Measurements from ENCODE around the gene TENT4A. TPM values are rescaled to one million over a fixed set of nuclear protein-coding genes. Genes with fewer than 3 reads are reported as not detected.

TENT4A gene
- total RNA-seq, 1 donor from 2014 or later = 9.5 TPM

DNA sequence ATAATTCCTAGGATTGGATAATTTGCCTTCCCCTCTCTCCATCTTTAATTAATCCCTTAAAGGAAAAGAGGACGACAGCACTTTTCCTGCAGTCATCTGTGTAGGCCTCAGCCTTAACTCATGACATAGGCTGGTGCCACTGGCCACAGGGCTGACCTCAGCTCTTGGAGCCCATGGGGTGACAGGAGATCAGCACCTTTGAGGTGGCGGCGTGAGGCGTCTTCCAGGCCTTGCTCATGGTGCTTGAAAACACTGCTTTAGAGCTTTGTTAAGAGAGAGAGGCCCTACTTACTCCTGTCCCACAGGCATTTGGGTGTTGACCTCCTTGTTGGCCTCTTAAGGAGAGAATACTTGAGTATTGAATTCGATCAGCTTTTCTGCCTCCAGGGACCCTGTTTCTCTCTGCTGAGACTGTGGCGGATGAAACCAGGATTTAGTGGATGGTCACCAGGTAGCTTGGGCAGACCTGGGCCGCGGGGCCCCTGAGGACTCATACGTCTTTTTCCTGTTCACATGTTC is 23.4 kb downstream of the TENT4A start:
- TF ChIP-seq, protein P1, sequence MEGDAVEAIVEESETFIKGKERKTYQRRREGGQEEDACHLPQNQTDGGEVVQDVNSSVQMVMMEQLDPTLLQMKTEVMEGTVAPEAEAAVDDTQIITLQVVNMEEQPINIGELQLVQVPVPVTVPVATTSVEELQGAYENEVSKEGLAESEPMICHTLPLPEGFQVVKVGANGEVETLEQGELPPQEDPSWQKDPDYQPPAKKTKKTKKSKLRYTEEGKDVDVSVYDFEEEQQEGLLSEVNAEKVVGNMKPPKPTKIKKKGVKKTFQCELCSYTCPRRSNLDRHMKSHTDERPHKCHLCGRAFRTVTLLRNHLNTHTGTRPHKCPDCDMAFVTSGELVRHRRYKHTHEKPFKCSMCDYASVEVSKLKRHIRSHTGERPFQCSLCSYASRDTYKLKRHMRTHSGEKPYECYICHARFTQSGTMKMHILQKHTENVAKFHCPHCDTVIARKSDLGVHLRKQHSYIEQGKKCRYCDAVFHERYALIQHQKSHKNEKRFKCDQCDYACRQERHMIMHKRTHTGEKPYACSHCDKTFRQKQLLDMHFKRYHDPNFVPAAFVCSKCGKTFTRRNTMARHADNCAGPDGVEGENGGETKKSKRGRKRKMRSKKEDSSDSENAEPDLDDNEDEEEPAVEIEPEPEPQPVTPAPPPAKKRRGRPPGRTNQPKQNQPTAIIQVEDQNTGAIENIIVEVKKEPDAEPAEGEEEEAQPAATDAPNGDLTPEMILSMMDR (IDR thresholded peaks at IDR 0.05; ENCODE audit: borderline replicate concordance) = no peak
- Histone ChIP-seq H3K27ac (replicated peaks) (no peak overlapping the region), H3K27me3 (ENCODE audit: low read depth) (no peaks in the 10 kb centered on the region), H3K9me3 (replicated peaks) (no peaks in the 10 kb centered on the region), H3K36me3 (peaks cover 38% of the 10 kb centered on the region), H3K4me1 (peaks cover 53% of the 10 kb centered on the region), H3K4me3 (no peak overlapping the region)
- no peak for DNase-seq
- intact Hi-C loops (cut with micrococcal nuclease) = no loop called here

DNA sequence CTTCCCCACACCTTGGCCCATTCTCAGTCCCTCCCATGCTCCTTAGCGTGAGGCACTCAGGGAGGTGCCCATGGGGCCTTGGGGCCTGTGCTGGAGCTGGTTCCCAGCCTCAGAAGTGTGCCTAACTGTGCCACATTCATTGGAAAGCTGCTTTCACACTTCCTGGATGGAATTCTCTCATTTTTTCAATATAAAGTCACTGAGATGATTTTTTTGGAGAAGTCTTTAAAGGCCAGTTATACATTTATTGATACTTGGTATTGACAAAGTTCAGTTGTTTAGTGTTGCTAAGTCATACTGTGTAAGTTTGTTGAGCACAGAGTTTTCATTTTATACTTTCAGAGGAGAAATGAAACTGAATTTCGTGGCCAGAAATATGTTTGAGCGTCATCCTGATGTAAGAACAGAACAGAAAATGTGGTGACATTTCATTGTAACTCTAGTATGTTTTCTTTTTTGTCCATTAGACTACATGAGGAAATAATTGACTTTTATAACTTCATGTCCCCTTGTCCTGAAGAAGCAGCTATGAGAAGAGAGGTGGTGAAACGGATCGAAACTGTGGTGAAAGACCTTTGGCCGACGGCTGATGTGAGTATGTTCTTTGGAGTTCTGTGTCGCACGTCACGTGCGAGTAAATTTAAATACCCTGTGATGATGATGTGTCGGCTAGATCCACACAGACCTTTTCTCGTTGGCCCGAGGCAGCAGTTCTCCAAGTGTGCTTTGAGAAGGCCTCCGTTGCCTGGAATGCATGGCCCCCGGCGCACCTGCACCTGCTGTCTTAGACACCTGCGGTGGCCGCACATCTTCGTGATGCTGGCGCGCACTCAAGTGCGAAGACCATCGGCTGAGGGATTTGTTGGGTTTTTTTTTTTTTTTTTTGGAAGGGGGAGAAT is 24.1 kb downstream of the TENT4A start:
- intact Hi-C loops (cut with micrococcal nuclease) = no loop called here
- no peak overlapping the region for H3K27ac ChIP-seq (replicated peaks)
- peaks cover 38% of the 10 kb centered on the region for H3K36me3 ChIP-seq
- no peak for DNase-seq
- TF ChIP-seq, protein P1 (IDR thresholded peaks at IDR 0.05; ENCODE audit: borderline replicate concordance) = no peak
- H3K4me3 ChIP-seq = no peak overlapping the region
- H3K4me1 ChIP-seq = peaks cover 46% of the 10 kb centered on the region
- no peaks in the 10 kb centered on the region for H3K27me3 ChIP-seq (ENCODE audit: low read depth)
- H3K9me3 ChIP-seq (replicated peaks) = no peaks in the 10 kb centered on the region

DNA sequence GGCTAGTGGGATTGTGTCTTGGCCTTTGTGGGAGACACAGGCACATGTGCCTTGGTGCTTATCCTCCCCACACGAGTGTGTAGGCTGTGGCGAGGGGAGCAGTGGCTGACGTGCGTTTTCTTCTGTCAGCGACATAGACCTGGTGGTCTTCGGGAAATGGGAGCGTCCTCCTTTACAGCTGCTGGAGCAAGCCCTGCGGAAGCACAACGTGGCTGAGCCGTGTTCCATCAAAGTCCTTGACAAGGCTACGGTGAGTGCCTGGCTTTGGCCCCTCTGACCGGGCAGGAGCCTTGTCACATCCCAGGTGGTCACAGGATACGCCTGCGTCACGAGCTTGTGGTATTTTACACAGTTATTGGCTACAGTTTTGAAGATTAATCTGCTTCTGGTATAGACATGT is 26.4 kb downstream of the TENT4A start:
- intact Hi-C loops (cut with micrococcal nuclease) = loop anchor here (10.0 kb wide), 1 partner anchor 115 kb away; no protein-coding TSS in a partner anchor
- no peak overlapping the region for H3K4me3 ChIP-seq
- H3K9me3 ChIP-seq (replicated peaks) = no peaks in the 10 kb centered on the region
- peaks cover 25% of the 10 kb centered on the region for H3K4me1 ChIP-seq
- H3K36me3 ChIP-seq = peaks cover 60% of the 10 kb centered on the region
- no peak overlapping the region for H3K27ac ChIP-seq (replicated peaks)
- no peak for DNase-seq
- no peaks in the 10 kb centered on the region for H3K27me3 ChIP-seq (ENCODE audit: low read depth)
- TF ChIP-seq, protein P1 (IDR thresholded peaks at IDR 0.05; ENCODE audit: borderline replicate concordance) = no peak

DNA sequence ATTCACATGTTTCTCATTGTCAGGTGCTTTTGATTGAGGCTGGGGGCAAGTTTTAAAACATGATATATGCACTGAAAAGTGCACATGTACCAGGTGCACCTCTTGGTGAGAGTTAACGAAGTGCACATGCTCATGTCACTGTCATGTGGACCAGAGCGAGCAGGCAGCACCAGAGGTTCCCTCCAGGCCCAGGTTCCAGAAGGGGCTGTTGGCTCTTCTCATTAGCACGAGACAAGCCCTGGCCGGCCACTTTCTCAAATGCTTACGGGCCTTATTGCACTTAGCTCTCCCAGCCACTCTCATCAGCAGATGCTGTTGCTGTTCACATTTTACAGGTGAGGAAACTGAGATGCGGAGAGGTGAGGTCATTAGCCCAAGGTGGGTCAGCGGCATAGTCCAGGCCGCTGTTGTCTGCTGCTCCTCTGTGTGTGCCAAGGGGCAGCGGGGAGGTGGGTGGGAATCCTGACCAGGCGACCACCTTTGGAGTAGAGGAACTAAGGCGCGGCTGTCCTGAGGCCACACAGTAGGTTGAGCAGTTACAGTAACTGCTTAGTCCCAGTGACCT is 27.4 kb downstream of the TENT4A start:
- TF ChIP-seq, protein P1 (IDR thresholded peaks at IDR 0.05; ENCODE audit: borderline replicate concordance) = no peak
- H3K27me3 ChIP-seq (ENCODE audit: low read depth) = no peaks in the 10 kb centered on the region
- no peak for DNase-seq
- H3K36me3 ChIP-seq = peaks cover 62% of the 10 kb centered on the region
- H3K9me3 ChIP-seq (replicated peaks) = no peaks in the 10 kb centered on the region
- H3K4me1 ChIP-seq = peaks cover 25% of the 10 kb centered on the region
- H3K4me3 ChIP-seq = no peak overlapping the region
- intact Hi-C loops (cut with micrococcal nuclease) = loop anchor here (10.0 kb wide), 1 partner anchor 116 kb away; no protein-coding TSS in a partner anchor
- no peak overlapping the region for H3K27ac ChIP-seq (replicated peaks)

DNA sequence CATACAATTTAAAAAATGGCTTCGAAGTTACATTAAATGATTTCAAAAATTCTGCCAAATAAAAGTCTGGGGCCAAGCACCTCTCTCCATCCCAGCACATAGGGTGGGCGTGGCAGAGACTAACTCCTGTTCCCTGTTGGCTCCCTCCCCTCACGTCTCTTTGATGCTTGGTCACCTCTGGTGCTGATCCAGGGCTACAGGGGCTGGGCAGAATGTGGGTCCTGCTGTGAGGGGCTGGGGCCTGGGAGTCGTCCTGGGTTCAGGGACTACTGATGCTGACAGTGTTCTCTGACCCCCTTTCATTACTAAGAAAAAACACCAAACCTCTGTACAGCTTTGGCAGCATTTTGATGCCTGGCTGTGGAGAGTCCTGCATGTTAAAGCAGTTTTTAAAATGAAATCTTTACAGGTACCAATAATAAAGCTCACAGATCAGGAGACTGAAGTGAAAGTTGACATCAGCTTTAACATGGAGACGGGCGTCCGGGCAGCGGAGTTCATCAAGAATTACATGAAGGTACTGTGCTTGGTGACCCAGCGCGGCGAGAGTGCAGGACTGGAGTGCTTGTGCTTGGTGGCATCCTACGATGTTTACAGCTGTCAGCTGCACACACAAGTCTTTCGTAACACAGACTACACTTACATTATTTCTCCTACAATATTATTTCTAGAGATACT is 29.0 kb downstream of the TENT4A start:
- Histone ChIP-seq H3K9me3 (replicated peaks) (no peaks in the 10 kb centered on the region), H3K4me3 (no peak overlapping the region), H3K27ac (replicated peaks) (no peak overlapping the region), H3K27me3 (ENCODE audit: low read depth) (no peaks in the 10 kb centered on the region), H3K4me1 (peaks cover 12% of the 10 kb centered on the region), H3K36me3 (peaks cover 66% of the 10 kb centered on the region)
- no peak for DNase-seq
- intact Hi-C loops (cut with micrococcal nuclease) = loop anchor here (10.0 kb wide), 1 partner anchor 117 kb away; no protein-coding TSS in a partner anchor
- TF ChIP-seq, protein P1 (IDR thresholded peaks at IDR 0.05; ENCODE audit: borderline replicate concordance) = no peak

Measured in left ventricle myocardium inferior (tissue), 1 donor.